ENCODE data around the gene PIK3CA.

PIK3CA gene

GRCh38 chr3:179184826-179185225, 36.7 kb downstream of the PIK3CA start:
- no peak for TF ChIP-seq POLR2AphosphoS5 (IDR thresholded peaks at IDR 0.05; ENCODE audit: low read depth, low read length)
- TF ChIP-seq, protein P1, sequence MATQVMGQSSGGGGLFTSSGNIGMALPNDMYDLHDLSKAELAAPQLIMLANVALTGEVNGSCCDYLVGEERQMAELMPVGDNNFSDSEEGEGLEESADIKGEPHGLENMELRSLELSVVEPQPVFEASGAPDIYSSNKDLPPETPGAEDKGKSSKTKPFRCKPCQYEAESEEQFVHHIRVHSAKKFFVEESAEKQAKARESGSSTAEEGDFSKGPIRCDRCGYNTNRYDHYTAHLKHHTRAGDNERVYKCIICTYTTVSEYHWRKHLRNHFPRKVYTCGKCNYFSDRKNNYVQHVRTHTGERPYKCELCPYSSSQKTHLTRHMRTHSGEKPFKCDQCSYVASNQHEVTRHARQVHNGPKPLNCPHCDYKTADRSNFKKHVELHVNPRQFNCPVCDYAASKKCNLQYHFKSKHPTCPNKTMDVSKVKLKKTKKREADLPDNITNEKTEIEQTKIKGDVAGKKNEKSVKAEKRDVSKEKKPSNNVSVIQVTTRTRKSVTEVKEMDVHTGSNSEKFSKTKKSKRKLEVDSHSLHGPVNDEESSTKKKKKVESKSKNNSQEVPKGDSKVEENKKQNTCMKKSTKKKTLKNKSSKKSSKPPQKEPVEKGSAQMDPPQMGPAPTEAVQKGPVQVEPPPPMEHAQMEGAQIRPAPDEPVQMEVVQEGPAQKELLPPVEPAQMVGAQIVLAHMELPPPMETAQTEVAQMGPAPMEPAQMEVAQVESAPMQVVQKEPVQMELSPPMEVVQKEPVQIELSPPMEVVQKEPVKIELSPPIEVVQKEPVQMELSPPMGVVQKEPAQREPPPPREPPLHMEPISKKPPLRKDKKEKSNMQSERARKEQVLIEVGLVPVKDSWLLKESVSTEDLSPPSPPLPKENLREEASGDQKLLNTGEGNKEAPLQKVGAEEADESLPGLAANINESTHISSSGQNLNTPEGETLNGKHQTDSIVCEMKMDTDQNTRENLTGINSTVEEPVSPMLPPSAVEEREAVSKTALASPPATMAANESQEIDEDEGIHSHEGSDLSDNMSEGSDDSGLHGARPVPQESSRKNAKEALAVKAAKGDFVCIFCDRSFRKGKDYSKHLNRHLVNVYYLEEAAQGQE (IDR thresholded peaks at IDR 0.05; ENCODE audit: insufficient read depth in 1 of 2, low read depth in 2 of 2, low read length in 2 of 2): no peak
- no peak for TF ChIP-seq FOXP2 (optimal IDR thresholded peaks at IDR 0.05; ENCODE audit: borderline replicate concordance, extremely low read depth, extremely low read length, insufficient read depth)
- no peak for TF ChIP-seq TAF1 (IDR thresholded peaks at IDR 0.05; ENCODE audit: borderline replicate concordance, insufficient read depth, low read length)
- no peak for TF ChIP-seq SIN3A (IDR thresholded peaks at IDR 0.05; ENCODE audit: borderline replicate concordance, insufficient read depth, low read length)

DNA sequence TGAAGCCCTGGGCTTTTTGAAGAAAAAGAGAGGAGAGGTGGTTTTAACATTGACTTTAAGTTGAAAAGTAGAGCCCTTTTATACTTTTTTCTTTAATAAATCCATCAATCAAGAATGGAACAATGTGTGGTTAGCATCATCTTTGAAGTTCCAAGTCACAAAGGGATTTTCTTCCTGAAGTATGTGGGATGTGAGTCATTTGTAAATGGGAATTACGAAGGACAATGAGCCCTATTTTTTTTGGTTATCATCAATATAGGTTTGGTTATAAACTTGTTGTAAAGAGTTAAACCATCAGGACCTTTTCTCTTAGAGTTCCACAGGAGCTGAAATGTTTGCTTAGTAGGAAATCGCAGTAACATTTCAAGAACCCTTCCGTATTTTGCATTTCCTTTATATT, 38.3 kb downstream of the PIK3CA start:
- no peak for TF ChIP-seq TAF1 (IDR thresholded peaks at IDR 0.05; ENCODE audit: borderline replicate concordance, insufficient read depth, low read length)
- TF ChIP-seq SIN3A (IDR thresholded peaks at IDR 0.05; ENCODE audit: borderline replicate concordance, insufficient read depth, low read length): no peak
- TF ChIP-seq POLR2AphosphoS5 (IDR thresholded peaks at IDR 0.05; ENCODE audit: low read depth, low read length): no peak
- no peak for TF ChIP-seq FOXP2 (optimal IDR thresholded peaks at IDR 0.05; ENCODE audit: borderline replicate concordance, extremely low read depth, extremely low read length, insufficient read depth)
- TF ChIP-seq, protein P1 (IDR thresholded peaks at IDR 0.05; ENCODE audit: insufficient read depth in 1 of 2, low read depth in 2 of 2, low read length in 2 of 2): no peak

DNA sequence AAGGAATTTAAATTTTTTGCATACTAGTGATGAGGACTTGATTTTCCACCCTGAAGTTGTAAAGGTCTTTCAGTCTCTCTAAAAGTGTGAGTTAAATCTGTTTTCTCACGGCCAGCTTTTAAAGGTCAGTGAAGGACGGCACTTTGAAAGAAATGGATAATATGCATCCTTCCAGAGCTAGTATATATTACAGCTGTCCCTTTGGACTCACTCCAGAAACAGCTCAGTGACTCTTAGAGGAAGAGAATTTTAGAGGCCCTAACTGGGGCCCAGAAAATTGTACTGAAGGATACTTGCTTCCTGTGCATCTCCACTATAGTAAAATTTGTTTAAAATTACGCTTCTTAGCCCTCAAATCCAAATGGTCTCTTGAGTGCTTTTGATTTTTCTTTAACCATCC, 41.6 kb downstream of the PIK3CA start:
- TF ChIP-seq, protein P1 (IDR thresholded peaks at IDR 0.05; ENCODE audit: insufficient read depth in 1 of 2, low read depth in 2 of 2, low read length in 2 of 2): no peak
- TF ChIP-seq SIN3A (IDR thresholded peaks at IDR 0.05; ENCODE audit: borderline replicate concordance, insufficient read depth, low read length) (no peak), FOXP2 (optimal IDR thresholded peaks at IDR 0.05; ENCODE audit: borderline replicate concordance, extremely low read depth, extremely low read length, insufficient read depth) (no peak), POLR2AphosphoS5 (IDR thresholded peaks at IDR 0.05; ENCODE audit: low read depth, low read length) (no peak), TAF1 (IDR thresholded peaks at IDR 0.05; ENCODE audit: borderline replicate concordance, insufficient read depth, low read length) (no peak)

GRCh38 chr3:179190581-179190980, 42.4 kb downstream of the PIK3CA start:
- TF ChIP-seq, protein P1 (IDR thresholded peaks at IDR 0.05; ENCODE audit: insufficient read depth in 1 of 2, low read depth in 2 of 2, low read length in 2 of 2): no peak
- TF ChIP-seq TAF1 (IDR thresholded peaks at IDR 0.05; ENCODE audit: borderline replicate concordance, insufficient read depth, low read length) (no peak), POLR2AphosphoS5 (IDR thresholded peaks at IDR 0.05; ENCODE audit: low read depth, low read length) (no peak), SIN3A (IDR thresholded peaks at IDR 0.05; ENCODE audit: borderline replicate concordance, insufficient read depth, low read length) (no peak), FOXP2 (optimal IDR thresholded peaks at IDR 0.05; ENCODE audit: borderline replicate concordance, extremely low read depth, extremely low read length, insufficient read depth) (no peak)

DNA sequence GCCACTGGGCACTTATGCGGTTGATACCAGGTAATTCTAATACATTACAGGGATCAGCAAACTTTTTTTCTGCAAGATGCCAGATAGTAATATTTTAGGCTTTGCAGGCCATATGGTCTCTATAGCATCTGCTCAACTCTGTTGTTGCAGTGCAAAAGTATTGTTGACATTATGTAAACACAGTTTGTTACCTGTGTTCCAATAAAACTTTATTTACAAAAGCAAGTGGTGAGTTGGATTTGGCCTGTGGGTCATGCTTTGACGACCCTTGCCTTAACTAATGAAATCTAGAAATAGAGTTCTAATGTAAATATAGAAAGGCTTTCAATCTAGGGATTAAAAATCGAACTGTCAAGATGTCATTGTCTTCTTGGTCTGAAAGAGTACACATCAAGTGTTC, 44.4 kb downstream of the PIK3CA start:
- TF ChIP-seq FOXP2 (optimal IDR thresholded peaks at IDR 0.05; ENCODE audit: borderline replicate concordance, extremely low read depth, extremely low read length, insufficient read depth) (no peak), TAF1 (IDR thresholded peaks at IDR 0.05; ENCODE audit: borderline replicate concordance, insufficient read depth, low read length) (no peak), SIN3A (IDR thresholded peaks at IDR 0.05; ENCODE audit: borderline replicate concordance, insufficient read depth, low read length) (no peak), POLR2AphosphoS5 (IDR thresholded peaks at IDR 0.05; ENCODE audit: low read depth, low read length) (no peak)
- TF ChIP-seq, protein P1 (IDR thresholded peaks at IDR 0.05; ENCODE audit: insufficient read depth in 1 of 2, low read depth in 2 of 2, low read length in 2 of 2): no peak
